ENCODE data around the gene RARS1.

RARS1 gene

DNA sequence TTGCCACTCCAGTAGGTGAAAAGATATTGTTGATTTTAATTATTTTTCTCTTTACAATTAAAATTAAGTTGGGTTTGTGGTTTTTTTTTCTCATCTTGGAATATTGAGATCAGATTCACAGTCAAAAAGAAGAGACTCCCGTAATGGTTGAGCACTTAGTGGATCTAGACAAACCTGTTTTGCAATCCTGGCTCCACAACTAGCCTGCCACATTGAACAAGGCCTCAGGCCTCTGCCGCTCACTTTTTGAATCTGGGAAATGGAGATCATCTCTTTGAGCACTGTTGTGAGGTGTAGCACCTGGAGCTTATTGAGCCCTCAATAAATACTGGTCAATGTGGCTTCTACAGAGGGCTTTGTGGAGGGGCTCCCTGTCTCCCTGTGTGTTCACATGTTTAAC is 37.1 kb upstream of the RARS1 start:
- TF ChIP-seq, protein P1, sequence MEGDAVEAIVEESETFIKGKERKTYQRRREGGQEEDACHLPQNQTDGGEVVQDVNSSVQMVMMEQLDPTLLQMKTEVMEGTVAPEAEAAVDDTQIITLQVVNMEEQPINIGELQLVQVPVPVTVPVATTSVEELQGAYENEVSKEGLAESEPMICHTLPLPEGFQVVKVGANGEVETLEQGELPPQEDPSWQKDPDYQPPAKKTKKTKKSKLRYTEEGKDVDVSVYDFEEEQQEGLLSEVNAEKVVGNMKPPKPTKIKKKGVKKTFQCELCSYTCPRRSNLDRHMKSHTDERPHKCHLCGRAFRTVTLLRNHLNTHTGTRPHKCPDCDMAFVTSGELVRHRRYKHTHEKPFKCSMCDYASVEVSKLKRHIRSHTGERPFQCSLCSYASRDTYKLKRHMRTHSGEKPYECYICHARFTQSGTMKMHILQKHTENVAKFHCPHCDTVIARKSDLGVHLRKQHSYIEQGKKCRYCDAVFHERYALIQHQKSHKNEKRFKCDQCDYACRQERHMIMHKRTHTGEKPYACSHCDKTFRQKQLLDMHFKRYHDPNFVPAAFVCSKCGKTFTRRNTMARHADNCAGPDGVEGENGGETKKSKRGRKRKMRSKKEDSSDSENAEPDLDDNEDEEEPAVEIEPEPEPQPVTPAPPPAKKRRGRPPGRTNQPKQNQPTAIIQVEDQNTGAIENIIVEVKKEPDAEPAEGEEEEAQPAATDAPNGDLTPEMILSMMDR (conservative IDR thresholded peaks at IDR 0.05; ENCODE audit: low read length) = no peak
- H3K4me3 ChIP-seq (ENCODE audit: low read length) = no peak overlapping the region
- no peak for DNase-seq (ENCODE audit: low read depth)

GRCh38 chr5:168451565-168451964 is 34.7 kb upstream of the RARS1 start:
- TF ChIP-seq, protein P1 (conservative IDR thresholded peaks at IDR 0.05; ENCODE audit: low read length) = no peak
- no peak overlapping the region for H3K4me3 ChIP-seq (ENCODE audit: low read length)

GRCh38 chr5:168455201-168455600 is 31.1 kb upstream of the RARS1 start:
- TF ChIP-seq, protein P1 (conservative IDR thresholded peaks at IDR 0.05; ENCODE audit: low read length) = no peak

More at GRCh38 chr5:168451565-168451964, 34.7 kb upstream of the RARS1 start:
- DNase-seq (ENCODE audit: low read depth) = no peak

GRCh38 chr5:168457542-168457941 is 28.7 kb upstream of the RARS1 start:
- DNase-seq (ENCODE audit: low read depth) = no peak
- H3K4me3 ChIP-seq (ENCODE audit: low read length) = no peak overlapping the region
- TF ChIP-seq, protein P1 (conservative IDR thresholded peaks at IDR 0.05; ENCODE audit: low read length) = no peak

More at GRCh38 chr5:168455201-168455600, 31.1 kb upstream of the RARS1 start:
- no peak overlapping the region for H3K4me3 ChIP-seq (ENCODE audit: low read length)
- DNase-seq (ENCODE audit: low read depth) = no peak

- no peak overlapping the region for H3K4me3 ChIP-seq (ENCODE audit: low read length)
- TF ChIP-seq, protein P1 (conservative IDR thresholded peaks at IDR 0.05; ENCODE audit: low read length) = no peak
- no peak for DNase-seq (ENCODE audit: low read depth)
Measured at GRCh38 chr5:168460606-168461005, 25.7 kb upstream of the RARS1 start.

- peak; percentile 24 for DNase-seq (ENCODE audit: low read depth)
- TF ChIP-seq, protein P1 (conservative IDR thresholded peaks at IDR 0.05; ENCODE audit: low read length) = no peak
Measured at GRCh38 chr5:168463081-168463480, 23.2 kb upstream of the RARS1 start.

GRCh38 chr5:168464214-168464613 is 22.1 kb upstream of the RARS1 start:
- no peak overlapping the region for H3K4me3 ChIP-seq (ENCODE audit: low read length)
- DNase-seq (ENCODE audit: low read depth) = no peak

More at GRCh38 chr5:168463081-168463480, 23.2 kb upstream of the RARS1 start:
- H3K4me3 ChIP-seq (ENCODE audit: low read length) = no peak overlapping the region

More at GRCh38 chr5:168464214-168464613, 22.1 kb upstream of the RARS1 start:
- TF ChIP-seq, protein P1 (conservative IDR thresholded peaks at IDR 0.05; ENCODE audit: low read length) = no peak

Measured in AG10803 (cell line).